Nephron progenitor cell (in vitro differentiated cells): ENCODE data around the gene IL18BP.

ENCODE experiments used
- DNase-seq: peaks from one replicate; pipeline ENCODE4 v3.0.0; 2021
- H3K27ac Mint-ChIP-seq: 2 replicates; pipeline ENCODE4 v1.8.0; 2021; ENCODE audit warnings: mild to moderate bottlenecking, moderate library complexity, mixed read lengths
- H3K27me3 Mint-ChIP-seq: 2 replicates; pipeline ENCODE4 v1.8.0; 2021; ENCODE audit warnings: mild to moderate bottlenecking, low read depth, mixed read lengths; ENCODE audit not compliant: poor library complexity
- H3K36me3 Mint-ChIP-seq: 2 replicates; pipeline ENCODE4 v1.8.0; 2021; ENCODE audit warnings: low read depth, mixed read lengths
- H3K4me1 Mint-ChIP-seq: 2 replicates; pipeline ENCODE4 v1.8.0; 2021; ENCODE audit warnings: mixed read lengths
- H3K4me3 Mint-ChIP-seq: 2 replicates; pipeline ENCODE4 v1.8.0; 2021; ENCODE audit warnings: mild to moderate bottlenecking, moderate library complexity, mixed read lengths
- H3K9me3 Mint-ChIP-seq: 2 replicates; pipeline ENCODE4 v1.8.0; 2021; ENCODE audit warnings: mild to moderate bottlenecking, moderate library complexity, mixed read lengths
- TF ChIP-seq, protein P1 (sequence below): fragments of 200-600 bp; sonication (generic); IDR thresholded peaks from 2 replicates; pipeline ENCODE4 v1.5.0; 2021; ENCODE audit warnings: antibody characterized with exemption

IL18BP gene

DNA sequence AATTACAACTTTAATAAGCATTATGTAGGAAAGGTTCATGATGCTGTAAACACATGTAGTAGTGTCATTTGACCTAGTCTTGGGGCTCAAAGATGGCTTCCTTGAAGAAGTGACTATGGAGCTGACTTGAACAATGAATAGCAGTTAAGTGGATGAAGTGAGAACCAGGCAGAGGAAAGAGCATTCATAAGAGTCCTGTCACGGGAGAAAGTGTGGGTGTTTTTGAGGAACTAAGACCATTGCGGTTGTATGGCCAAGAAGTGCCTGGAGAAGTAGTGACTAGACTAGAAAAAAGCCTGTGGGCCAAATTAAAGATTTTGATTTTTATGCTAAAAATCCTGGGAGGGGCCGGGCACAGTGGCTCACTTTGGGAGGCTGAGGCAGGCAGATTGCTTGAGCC, 7.2 kb upstream of the IL18BP start:
- TF ChIP-seq, protein P1, sequence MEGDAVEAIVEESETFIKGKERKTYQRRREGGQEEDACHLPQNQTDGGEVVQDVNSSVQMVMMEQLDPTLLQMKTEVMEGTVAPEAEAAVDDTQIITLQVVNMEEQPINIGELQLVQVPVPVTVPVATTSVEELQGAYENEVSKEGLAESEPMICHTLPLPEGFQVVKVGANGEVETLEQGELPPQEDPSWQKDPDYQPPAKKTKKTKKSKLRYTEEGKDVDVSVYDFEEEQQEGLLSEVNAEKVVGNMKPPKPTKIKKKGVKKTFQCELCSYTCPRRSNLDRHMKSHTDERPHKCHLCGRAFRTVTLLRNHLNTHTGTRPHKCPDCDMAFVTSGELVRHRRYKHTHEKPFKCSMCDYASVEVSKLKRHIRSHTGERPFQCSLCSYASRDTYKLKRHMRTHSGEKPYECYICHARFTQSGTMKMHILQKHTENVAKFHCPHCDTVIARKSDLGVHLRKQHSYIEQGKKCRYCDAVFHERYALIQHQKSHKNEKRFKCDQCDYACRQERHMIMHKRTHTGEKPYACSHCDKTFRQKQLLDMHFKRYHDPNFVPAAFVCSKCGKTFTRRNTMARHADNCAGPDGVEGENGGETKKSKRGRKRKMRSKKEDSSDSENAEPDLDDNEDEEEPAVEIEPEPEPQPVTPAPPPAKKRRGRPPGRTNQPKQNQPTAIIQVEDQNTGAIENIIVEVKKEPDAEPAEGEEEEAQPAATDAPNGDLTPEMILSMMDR, result no peak
- no peaks in the 10 kb centered on the region for H3K27me3 Mint-ChIP-seq
- H3K9me3 Mint-ChIP-seq, result no peaks in the 10 kb centered on the region
- no peaks in the 10 kb centered on the region for H3K4me1 Mint-ChIP-seq
- no peak overlapping the region for H3K27ac Mint-ChIP-seq
- H3K36me3 Mint-ChIP-seq, result peaks cover 47% of the 10 kb centered on the region
- H3K4me3 Mint-ChIP-seq, result no peak overlapping the region
- no peak for DNase-seq

DNA sequence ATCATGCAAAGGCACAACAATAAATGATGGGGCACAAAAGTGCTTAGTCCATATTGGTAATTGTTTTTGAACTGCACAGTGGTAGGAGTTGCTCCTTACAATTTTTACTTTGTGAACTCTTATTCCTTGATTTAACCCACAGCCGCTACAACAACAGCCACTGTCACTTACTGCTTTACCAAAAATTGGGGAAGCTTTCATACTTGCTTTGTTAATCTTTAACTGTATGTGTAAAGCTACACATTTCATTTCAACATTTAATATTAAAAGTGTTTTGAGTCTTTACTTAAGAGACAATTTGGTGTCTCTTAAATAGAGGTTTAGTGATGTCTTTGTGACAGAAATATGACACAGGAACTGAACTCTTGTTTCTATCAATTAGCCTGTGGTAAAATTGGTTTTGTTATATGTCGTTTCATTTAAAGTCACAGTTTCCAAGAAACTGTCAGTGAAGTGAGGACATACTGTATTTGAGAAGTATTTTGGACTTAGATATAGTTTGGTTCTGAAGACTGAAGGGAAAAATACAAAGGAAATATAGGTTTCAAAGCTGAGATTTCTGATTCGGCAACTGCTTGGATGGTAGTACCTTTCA, 6.5 kb upstream of the IL18BP start:
- Mint-ChIP-seq H3K9me3 (no peaks in the 10 kb centered on the region), H3K4me1 (no peaks in the 10 kb centered on the region), H3K36me3 (peaks cover 43% of the 10 kb centered on the region), H3K4me3 (no peak overlapping the region), H3K27me3 (no peaks in the 10 kb centered on the region), H3K27ac (no peak overlapping the region)
- TF ChIP-seq, protein P1, result no peak
- DNase-seq, result no peak

DNA sequence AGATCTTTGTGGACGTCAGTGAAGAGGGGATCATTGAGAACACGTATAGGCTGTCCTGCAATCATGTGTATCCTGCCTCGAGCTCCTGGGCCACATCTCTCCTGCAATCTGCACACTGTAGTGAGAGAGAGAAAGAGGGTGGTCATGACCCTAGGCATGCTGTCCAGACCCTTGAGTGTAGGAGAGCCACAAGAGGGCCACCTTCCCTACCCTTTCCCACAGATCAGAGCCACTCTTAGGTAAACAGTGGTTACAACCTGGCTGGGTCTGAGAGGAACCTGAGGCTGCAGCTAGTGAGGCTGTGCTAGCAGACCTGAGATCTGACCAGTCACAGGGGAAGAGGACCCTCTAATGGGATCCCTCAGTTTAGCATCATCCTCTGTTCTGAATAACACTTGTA, 3.9 kb upstream of the IL18BP start:
- Mint-ChIP-seq H3K36me3 (peaks cover 37% of the 10 kb centered on the region), H3K27me3 (no peaks in the 10 kb centered on the region), H3K4me1 (peaks cover 10% of the 10 kb centered on the region), H3K27ac (peak overlapping the region; percentile 44), H3K4me3 (no peak overlapping the region), H3K9me3 (no peaks in the 10 kb centered on the region)
- DNase-seq, result no peak
- TF ChIP-seq, protein P1, result no peak

DNA sequence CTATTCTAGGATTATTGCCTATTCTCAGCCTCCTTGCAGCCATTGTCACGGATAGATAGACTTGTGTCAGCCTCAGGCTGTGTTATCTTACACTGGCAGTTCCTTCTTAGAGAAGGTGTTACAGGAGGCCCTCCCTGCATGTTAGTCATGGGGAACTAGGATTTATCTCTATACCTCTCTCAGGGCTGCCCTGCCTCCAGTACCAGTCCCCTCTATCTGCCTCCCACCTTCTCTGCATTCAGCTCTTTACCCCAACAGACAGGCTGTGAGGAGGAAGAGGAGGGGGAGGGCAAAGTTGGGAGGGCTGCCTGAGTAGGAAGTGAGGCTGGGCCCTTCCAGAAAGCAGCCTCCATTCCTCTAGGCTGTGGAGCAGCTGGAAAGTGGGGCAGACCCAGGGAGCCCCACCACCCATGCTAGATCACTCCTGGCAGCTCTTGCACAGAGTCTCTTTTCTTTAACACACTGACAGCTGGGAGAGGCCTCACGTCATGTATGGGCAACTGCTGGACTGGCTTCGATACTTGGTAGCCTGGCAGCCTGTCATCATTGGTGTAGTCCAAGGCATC, 2.9 kb upstream of the IL18BP start:
- Mint-ChIP-seq H3K9me3 (no peaks in the 10 kb centered on the region), H3K4me3 (no peak overlapping the region), H3K4me1 (peaks cover 10% of the 10 kb centered on the region), H3K27ac (peak overlapping the region; percentile 50), H3K27me3 (no peaks in the 10 kb centered on the region), H3K36me3 (peaks cover 32% of the 10 kb centered on the region)
- DNase-seq, result no peak
- TF ChIP-seq, protein P1, result no peak

DNA sequence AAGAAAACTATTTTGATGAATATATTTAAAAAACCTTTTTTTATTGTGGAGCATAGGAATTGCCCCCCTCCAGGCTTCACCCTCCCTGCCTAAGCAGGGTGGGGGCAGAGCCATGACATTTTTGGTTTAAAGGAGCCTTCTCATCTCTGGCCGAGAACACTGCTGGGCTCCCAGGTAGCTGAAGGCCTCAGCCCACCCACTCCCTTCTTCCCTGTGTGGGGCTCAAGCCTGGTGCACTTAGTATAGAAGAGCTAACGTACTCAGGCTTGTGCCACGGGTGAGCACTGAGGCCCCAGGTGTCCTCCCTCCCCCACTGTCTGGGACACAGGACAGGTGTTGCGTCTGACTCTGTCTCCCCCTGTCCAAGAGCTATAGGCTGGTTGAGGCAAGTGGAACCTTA, 2.2 kb upstream of the IL18BP start:
- Mint-ChIP-seq H3K9me3 (no peaks in the 10 kb centered on the region), H3K4me1 (peaks cover 10% of the 10 kb centered on the region), H3K4me3 (no peak overlapping the region), H3K27me3 (no peaks in the 10 kb centered on the region), H3K36me3 (peaks cover 26% of the 10 kb centered on the region), H3K27ac (no peak overlapping the region)
- DNase-seq, result no peak
- TF ChIP-seq, protein P1, result no peak

DNA sequence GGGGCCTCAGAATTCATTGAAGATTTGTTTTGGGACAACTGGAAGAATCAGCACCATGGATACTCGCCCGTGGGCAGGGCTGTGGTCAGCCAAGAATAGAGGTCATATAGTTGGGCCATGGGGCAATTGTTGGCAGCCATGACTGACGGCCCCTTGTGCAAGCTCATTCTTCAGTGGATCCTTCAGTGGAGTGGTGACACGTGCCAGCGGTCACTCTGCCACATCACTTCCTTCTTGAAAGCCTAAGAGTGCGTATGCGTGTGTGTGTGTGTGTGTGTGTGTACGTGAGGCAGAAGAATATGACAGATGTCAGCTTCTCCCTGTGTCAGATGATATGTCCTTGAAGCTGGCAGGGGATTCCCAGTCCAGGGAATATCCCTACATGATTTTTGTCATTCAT, 1.8 kb upstream of the IL18BP start:
- Mint-ChIP-seq H3K36me3 (peaks cover 24% of the 10 kb centered on the region), H3K9me3 (no peaks in the 10 kb centered on the region), H3K4me3 (no peak overlapping the region), H3K4me1 (peaks cover 10% of the 10 kb centered on the region), H3K27me3 (no peaks in the 10 kb centered on the region), H3K27ac (peak overlapping the region; percentile 68)
- no peak for DNase-seq
- TF ChIP-seq, protein P1, result no peak
